GM18861 (cell line): Measurements from ENCODE around the gene TMEM63B.
"Not testable (repeated sequence)": the region's sequence is repeated elsewhere in the genome, so short reads cannot be mapped to it uniquely, and the experiment has no call there.

Source experiments
- ATAC-seq: cut with Tn5 transposase; IDR thresholded peaks from one replicate; pipeline ENCODE4 v1.9.1; 2021; ENCODE audit not compliant: unreplicated experiment

Gene TMEM63B

DNA sequence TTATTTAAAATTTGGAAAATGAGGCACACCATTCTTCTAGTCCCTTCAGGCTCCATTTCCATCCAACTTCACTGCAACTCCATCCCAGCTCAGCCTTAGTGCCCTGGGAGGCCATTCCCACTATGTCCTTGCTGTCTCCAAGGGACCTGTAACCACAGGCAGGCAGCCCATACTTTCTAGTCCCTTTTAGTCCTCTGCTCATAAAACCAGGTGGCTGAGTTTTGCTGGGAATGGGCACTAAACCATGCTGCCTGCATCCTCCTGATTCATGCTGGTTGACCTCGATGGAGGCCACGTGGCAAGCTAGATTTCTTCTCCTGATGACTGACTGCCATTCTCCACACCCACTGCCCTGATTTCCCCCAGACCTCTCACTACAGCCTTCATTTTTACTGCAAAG is 61.9 kb downstream of the TMEM63B start:
- ATAC-seq: no peak

DNA sequence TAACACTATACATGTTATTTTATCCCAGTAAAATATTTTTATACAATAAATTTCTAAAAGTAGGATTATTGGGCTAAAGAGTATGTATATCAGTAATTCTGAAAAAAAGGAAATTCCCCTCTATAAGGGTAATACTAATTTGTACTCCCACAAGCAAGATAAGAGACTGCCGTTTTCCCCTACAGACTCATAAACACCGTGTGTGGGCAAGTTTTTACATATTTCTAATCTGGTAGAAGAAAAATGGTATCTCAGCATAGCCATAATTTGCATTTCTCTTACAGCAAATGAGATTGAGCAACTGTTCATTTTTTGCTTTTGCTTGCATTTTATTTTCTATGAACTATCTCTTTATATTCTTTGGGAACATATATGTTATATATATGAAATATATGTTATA is 63.4 kb downstream of the TMEM63B start:
- ATAC-seq: peak; percentile 70

DNA sequence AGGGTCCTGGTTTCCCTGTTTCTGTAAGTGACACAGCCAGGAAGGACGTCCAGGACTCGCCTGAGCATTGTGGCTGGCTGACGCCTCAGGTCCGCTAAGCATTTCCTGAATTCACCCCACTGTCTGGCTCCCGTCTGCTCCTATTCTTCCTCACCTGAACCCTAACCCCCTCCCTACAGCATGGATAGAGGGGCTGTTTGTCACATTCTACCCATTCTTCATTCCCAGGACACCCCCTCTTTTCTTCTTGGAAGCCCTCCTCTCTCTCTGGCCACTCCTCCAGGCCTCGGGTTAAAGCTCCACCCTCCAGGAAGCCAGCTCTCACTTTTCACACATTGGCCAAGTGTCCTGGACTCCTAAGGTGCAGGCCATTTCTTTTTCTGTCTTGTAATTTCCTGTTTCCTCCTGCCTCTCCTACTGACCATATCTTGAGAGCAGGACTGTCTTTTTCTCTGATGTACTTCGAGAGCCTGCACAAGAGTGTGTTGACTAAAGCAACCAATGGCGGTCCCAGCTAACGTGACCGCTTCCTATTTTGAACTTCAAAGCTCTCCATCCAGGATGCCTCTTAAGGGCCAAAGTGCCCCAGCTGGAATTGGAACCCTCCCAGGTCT is 65.2 kb downstream of the TMEM63B start:
- no peak for ATAC-seq

DNA sequence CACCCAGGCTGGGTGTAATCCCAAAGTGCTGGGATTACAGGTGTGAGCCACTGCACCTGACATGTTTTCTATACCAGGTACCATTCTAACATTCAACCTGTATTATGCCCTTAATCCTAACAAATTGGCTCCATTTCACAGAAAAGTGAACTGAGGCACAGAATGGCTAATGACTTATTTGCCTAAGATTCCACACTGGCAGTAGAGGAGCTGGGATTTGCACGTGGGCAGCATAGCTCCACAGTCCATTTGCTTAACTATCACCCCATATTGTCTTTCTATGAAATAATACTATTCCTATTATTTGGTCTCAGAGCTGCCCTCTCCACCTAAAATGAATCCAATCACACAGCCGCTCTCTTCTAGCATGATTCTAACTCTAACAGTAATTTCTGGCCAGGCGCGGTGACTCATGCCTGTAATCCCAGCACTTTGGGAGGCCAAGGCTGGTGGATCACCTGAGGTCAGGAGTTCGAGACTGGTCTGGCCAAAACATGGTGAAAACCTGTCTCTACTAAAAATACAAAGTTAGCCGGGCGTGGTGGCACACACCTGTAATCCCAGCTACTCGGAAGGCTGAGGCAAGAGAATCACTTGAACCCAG is 66.1 kb downstream of the TMEM63B start:
- ATAC-seq: no peak

DNA sequence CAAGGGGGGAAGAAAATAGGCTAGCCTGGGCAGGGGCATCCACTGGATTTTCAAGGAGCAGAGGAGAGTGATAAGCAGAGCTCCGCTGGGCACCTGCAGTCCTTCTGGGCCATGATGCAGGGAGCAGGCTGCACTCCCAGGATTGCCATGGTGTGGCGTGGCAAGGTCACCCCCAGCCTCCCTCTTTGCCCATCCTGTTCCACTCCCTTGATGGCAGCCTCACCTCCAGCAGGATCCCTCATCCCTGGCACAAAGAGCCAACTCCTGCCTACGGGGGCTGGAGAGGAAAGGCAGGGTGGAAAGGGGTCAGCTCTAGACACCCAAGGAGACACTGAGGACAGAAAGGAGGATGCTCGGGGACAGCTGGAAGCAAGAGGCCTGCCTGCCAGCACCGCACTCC is 67.0 kb downstream of the TMEM63B start:
- no peak for ATAC-seq

DNA sequence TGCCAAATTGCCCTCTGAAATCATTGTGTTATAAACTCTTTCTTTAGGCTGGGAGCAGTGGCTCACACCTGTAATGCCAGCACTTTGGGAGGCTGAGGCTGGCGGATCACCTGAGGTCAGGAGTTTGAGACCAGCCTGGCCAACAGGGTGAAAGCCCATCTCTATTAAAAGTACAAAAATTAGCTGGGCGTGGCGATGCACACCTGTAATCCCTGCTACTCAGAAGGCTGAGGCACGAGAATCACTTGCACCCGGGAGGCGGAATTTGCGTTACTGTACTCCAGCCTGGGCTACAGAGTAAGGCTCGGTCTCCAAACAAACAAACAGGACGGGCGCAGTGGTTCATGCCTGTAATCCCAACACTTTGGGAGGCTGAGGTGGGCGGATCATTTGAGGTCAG is 69.0 kb downstream of the TMEM63B start:
- ATAC-seq: not testable (repeated sequence)

DNA sequence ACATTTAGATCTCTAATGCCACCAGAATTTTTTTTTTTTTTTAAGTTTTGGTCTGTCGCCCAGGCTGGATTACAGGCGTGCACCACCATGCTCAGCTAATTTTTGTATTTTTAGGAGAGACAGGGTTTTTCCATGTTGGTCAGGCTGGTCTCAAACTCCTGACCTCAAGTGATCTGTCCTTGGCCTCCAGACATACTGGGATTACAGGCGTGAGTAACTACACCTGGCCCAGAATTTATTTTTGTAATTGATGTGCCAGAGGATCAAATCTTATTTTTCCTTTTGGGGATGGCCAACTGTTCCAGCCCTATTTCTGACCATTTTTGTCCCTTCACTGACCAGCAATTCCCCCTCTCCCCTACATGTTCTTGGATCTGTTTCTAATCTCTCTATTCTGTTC is 71.3 kb downstream of the TMEM63B start:
- no peak for ATAC-seq

DNA sequence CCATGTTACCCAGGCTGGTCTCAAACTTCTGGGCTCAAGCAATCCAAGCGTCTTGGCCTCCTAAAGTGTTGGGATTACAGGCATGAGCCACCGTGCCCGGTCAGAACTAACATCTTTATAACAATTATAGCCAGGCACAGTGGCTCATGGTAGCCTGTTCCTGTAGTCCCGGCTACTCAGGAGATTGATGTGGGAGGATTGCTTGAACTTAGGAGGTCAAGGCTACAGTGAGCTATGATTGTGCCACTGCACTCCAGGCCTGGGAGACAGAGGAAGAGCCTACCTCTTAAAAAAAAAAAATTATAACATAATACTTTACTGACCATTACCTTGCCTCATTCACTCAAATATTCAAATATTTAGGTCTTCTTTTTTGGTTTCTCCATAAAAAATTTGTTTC is 72.5 kb downstream of the TMEM63B start:
- ATAC-seq: no peak

DNA sequence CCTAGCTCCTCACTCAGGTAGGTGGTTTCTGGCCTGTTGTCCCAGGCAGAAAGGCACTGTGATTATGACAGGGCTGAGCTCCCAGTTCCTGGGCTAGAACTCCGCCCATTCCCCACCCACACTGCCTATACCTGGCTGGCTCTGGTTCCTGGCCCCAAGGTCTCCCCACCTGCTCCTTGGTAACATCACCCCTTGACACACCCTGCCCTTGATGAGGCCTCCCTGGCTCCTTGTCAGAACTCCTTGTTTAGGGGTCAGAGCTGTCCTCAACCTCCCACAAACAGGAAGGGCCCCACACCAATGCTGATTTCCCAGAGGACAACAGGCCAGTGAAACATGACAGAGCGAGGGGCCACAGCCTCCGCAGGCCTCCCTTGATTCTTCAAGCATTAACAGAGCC is 73.8 kb downstream of the TMEM63B start:
- ATAC-seq: no peak

DNA sequence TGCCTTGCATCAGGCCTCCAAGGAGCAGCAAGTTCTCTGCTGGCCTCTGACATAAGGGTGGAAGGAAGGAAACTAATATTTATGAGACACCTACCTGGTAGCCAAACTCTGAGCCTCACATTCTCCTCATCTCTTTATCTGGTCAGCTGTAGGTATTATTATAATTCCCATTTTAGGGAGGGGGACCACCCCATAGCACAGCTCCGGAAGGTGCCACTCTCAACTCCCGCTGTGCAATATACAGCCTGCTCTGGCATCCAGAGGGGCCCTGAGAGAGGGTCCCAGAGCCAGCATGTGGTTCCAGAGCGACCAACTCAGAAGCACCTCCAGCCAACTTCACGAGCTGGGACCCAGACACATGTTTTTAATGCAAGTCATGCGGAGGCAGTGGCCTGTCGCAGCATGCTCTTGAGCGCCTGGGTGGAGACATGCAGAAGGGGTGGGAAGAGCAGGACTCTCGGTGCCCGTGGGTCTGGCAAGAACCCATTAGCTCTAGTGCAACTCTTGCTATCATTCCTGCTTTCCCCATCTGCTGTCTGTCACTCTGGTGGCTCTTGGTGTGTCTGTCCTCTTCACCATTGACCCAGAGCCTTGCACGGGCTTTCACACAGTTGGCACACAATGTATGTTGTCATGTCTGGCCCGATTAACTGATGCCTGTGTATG is 74.4 kb downstream of the TMEM63B start:
- no peak for ATAC-seq

DNA sequence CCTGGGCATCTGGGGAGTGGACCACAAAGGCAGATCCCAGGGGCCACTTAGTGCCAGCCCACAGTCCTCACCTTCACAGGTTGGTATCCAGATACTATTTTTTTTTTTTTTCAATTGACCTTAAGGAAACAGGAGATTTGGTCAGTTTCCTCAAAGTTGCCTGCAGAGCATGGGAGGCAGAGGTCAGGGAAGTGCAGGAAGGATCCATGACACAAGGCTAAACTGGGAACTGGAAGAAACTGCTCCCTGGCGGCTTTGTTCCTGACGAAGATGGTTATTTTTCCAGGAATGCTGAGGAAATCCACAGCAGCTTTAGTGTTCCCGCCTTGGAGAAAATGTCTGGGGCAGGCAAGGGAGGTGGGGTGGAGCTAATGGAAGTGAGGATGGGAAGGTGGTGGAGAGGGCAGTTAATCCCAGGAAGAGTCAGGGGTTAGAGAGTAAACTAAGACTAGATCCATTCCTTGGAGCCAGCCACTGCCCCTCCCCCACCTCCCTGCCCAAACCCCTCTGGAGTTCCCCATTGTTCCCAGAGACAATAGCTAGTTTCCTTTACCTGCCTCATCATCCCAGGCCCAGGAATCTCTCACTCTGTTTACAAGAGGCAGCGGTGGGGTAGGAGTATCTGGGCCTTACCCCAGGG is 75.1 kb downstream of the TMEM63B start:
- ATAC-seq: no peak

DNA sequence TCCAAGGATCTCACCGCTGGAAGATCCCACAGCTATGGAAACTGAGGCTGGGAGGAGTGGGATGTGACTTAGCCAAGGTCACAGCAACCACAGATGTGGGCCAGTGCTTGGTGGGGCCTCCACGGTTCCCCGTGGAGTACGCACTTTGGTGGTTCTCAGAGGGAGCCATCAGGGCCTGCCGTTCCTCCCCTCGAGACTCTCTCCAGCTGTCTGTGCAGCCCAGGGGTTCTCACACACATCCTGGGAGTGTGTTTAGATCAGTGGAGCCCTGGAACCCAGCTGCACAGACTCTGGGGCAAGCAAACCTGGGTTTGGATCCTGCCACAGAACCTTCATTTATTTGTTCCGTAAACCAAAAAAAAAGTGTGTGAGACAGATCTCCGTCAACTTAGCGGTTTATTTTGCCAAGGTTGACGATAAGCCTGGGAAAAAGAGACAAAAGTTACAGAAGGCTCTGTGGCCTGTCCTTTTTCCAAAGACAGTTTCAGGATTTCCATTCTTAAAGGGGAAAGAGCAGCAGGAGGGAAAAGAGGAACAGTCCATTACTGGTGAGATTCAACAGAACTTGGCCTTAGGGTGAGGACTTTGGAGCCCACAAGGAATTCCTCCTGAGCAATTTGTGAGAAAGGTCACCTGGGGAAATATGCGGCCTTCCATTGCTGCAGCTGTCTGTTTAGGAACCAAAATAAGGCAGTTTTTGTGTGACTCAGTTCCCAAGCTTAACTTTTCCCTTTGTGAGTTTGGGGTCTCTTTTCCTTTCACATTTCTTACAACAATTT is 75.8 kb downstream of the TMEM63B start:
- no peak for ATAC-seq

DNA sequence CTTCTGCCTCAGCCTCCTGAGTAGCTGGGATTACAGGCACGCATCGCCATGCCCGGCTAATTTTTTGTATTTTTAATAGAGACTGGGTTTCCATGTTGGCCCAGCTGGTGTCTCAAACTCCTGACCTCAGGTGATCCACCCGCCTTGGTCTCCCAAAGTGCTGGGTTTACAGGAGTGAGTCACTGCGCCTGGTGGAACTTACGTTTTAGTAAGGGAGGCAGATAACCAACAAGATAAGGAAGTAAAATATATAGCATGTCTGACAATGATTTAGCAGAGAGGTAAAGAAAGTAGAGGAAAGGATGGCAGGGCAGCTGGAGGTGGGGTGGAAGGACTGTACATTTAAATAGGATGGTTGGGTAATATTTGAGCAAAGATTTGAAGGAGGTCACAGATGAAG is 76.6 kb downstream of the TMEM63B start:
- no peak for ATAC-seq
